ENCODE data around the gene SNX30. TPM values are rescaled to one million over a fixed set of nuclear protein-coding genes. Genes with fewer than 3 reads are reported as not detected.

SNX30 gene
- total and polyA plus RNA-seq, 4 donors, result 1.8 to 13.5 (median 6.5) TPM

GRCh38 chr9:112846528-112847488 lies 96.2 kb downstream of the SNX30 start:
- H3K27ac ChIP-seq (ENCODE audit: low read depth in 1 of 2, low read length in 2 of 2), result no peak overlapping the region
- H3K9me3 ChIP-seq (ENCODE audit: control insufficient read depth in 4 of 4, low read length in 3 of 4), result no peaks in the 10 kb centered on the region
- H3K4me3 ChIP-seq (ENCODE audit: low read depth in 1 of 3, low read length in 3 of 3), result no peak overlapping the region
- no peak overlapping the region for H3K9ac ChIP-seq (ENCODE audit: low read depth in 1 of 2, low read length in 2 of 2)
- no peaks in the 10 kb centered on the region for H3K27me3 ChIP-seq (ENCODE audit: control insufficient read depth in 4 of 4, insufficient read depth in 4 of 4, low read length in 3 of 4)
- H3K4me1 ChIP-seq (ENCODE audit: control insufficient read depth in 4 of 4, insufficient read depth in 4 of 4, low read length in 3 of 4), result peaks cover 0 to 5% (median 0%) of the 10 kb centered on the region in 4 donors
- peaks cover 0 to 3% (median 1%) of the 10 kb centered on the region in 4 donors for H3K36me3 ChIP-seq (ENCODE audit: control insufficient read depth in 4 of 4, insufficient read depth in 3 of 4, low read depth in 1 of 4, low read length in 3 of 4)
- no peak for DNase-seq (ENCODE audit: low spot score)
- no peak for TF ChIP-seq CTCF (IDR thresholded peaks at IDR 0.05; ENCODE audit: low read depth, low read length, missing input control)
- TF ChIP-seq SP1 (IDR thresholded peaks at IDR 0.05), result no peak
- no peak for TF ChIP-seq FOXA1 (IDR thresholded peaks at IDR 0.05)
- TF ChIP-seq REST (IDR thresholded peaks at IDR 0.05), result no peak
- TF ChIP-seq JUND (IDR thresholded peaks at IDR 0.05), result no peak
- no peak for TF ChIP-seq NR2F2 (IDR thresholded peaks at IDR 0.05)
- no peak for TF ChIP-seq TAF1 (conservative IDR thresholded peaks at IDR 0.05)
- TF ChIP-seq, protein P1, sequence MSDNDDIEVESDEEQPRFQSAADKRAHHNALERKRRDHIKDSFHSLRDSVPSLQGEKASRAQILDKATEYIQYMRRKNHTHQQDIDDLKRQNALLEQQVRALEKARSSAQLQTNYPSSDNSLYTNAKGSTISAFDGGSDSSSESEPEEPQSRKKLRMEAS (IDR thresholded peaks at IDR 0.05), result no peak
- TF ChIP-seq YY1 (IDR thresholded peaks at IDR 0.05), result no peak
- no peak for TF ChIP-seq GABPA (IDR thresholded peaks at IDR 0.05 in 1 of 2, conservative IDR thresholded peaks at IDR 0.05 in 1 of 2)
- TF ChIP-seq RAD21 (IDR thresholded peaks at IDR 0.05), result no peak
- TF ChIP-seq HNF4G (IDR thresholded peaks at IDR 0.05), result no peak
- no peak for TF ChIP-seq FOXA2 (IDR thresholded peaks at IDR 0.05)
- WGBS, result 86% methylated on average over 14 of the region's 14 CpGs

- no peak overlapping the region for H3K9ac ChIP-seq (ENCODE audit: low read depth in 1 of 2, low read length in 2 of 2)
- H3K4me3 ChIP-seq (ENCODE audit: low read depth in 1 of 3, low read length in 3 of 3), result no peak overlapping the region
- H3K4me1 ChIP-seq (ENCODE audit: control insufficient read depth in 4 of 4, insufficient read depth in 4 of 4, low read length in 3 of 4), result peaks cover 0 to 5% (median 0%) of the 10 kb centered on the region in 4 donors
- H3K9me3 ChIP-seq (ENCODE audit: control insufficient read depth in 4 of 4, low read length in 3 of 4), result no peaks in the 10 kb centered on the region
- no peaks in the 10 kb centered on the region for H3K27me3 ChIP-seq (ENCODE audit: control insufficient read depth in 4 of 4, insufficient read depth in 4 of 4, low read length in 3 of 4)
- no peak for TF ChIP-seq FOXA2 (IDR thresholded peaks at IDR 0.05)
- TF ChIP-seq EGR1 (IDR thresholded peaks at IDR 0.05; ENCODE audit: low read depth in 2 of 2), result no peak
- TF ChIP-seq, protein P2, sequence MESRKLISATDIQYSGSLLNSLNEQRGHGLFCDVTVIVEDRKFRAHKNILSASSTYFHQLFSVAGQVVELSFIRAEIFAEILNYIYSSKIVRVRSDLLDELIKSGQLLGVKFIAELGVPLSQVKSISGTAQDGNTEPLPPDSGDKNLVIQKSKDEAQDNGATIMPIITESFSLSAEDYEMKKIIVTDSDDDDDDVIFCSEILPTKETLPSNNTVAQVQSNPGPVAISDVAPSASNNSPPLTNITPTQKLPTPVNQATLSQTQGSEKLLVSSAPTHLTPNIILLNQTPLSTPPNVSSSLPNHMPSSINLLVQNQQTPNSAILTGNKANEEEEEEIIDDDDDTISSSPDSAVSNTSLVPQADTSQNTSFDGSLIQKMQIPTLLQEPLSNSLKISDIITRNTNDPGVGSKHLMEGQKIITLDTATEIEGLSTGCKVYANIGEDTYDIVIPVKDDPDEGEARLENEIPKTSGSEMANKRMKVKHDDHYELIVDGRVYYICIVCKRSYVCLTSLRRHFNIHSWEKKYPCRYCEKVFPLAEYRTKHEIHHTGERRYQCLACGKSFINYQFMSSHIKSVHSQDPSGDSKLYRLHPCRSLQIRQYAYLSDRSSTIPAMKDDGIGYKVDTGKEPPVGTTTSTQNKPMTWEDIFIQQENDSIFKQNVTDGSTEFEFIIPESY (IDR thresholded peaks at IDR 0.05), result no peak
- no peak for TF ChIP-seq CTCF (IDR thresholded peaks at IDR 0.05; ENCODE audit: low read depth, low read length, missing input control)
- TF ChIP-seq TAF1 (conservative IDR thresholded peaks at IDR 0.05), result no peak
- no peak for TF ChIP-seq NR2F2 (IDR thresholded peaks at IDR 0.05)
- no peak for TF ChIP-seq SP1 (IDR thresholded peaks at IDR 0.05)
- TF ChIP-seq HNF4A (conservative IDR thresholded peaks at IDR 0.05), result no peak
- no peak for TF ChIP-seq RAD21 (IDR thresholded peaks at IDR 0.05)
- no peak for TF ChIP-seq FOXA1 (IDR thresholded peaks at IDR 0.05)
- no peak for TF ChIP-seq HNF4G (IDR thresholded peaks at IDR 0.05)
- DNase-seq (ENCODE audit: low spot score), result no peak
- no peak overlapping the region for H3K27ac ChIP-seq (ENCODE audit: low read depth in 1 of 2, low read length in 2 of 2)
- 86% methylated on average over 13 of the region's 13 CpGs for WGBS
- peaks cover 0 to 3% (median 0%) of the 10 kb centered on the region in 4 donors for H3K36me3 ChIP-seq (ENCODE audit: control insufficient read depth in 4 of 4, insufficient read depth in 3 of 4, low read depth in 1 of 4, low read length in 3 of 4)
Observed at GRCh38 chr9:112848316-112849151, 98.0 kb downstream of the SNX30 start.

Measured in liver (tissue), 9 donors.